Pancreas (tissue), 10 donors: Measurements from ENCODE around the gene DOP1B. TPM values are rescaled to one million over a fixed set of nuclear protein-coding genes. Genes with fewer than 3 reads are reported as not detected.

Experiments
- ATAC-seq, 4 donors: fragments of 200-7000 bp; cut with Tn5 transposase; one replicate each; pipeline versions ENCODE4 v1.8.0 to v1.9.1; 2020; ENCODE audit warnings: mild to moderate bottlenecking in 4 of 4, moderate library complexity in 4 of 4
- DNase-seq, 6 donors: peaks; one replicate each; pipeline ENCODE4 v3.0.0-alpha.2; 2020
- FAIRE-seq: peaks from 2 replicates; lab custom pipeline; 2012; peaks lifted over from hg19 to GRCh38; lab: Jason Lieb, UNC
- H3K27ac ChIP-seq, 4 donors: fragments of 200-600 bp; sonication (generic); 1 replicate in 3 of 4; 2 replicates in 1 of 4; pipeline versions ENCODE4 v1.5.0 to v1.8.0; 2020
- H3K27me3 ChIP-seq, 4 donors: fragments of 200-600 bp; one replicate each; pipeline ENCODE4 v1.8.0; 2021
- H3K36me3 ChIP-seq, 3 donors: fragments of 200-600 bp; sonication (generic) in 1 of 3; one replicate each; pipeline versions ENCODE4 v1.5.0 to v1.8.0; 2020 to 2021
- H3K4me1 ChIP-seq, 3 donors: fragments of 200-600 bp; one replicate each; pipeline ENCODE4 v1.8.0; 2021
- H3K4me3 ChIP-seq, 4 donors: fragments of 200-600 bp; sonication (generic) in 2 of 4; one replicate each; pipeline versions ENCODE4 v1.5.0 to v1.8.0; 2020 to 2021
- H3K9me3 ChIP-seq, 4 donors: fragments of 200-600 bp; one replicate each; pipeline ENCODE4 v1.8.0; 2021
- CTCF ChIP-seq, 4 donors: fragments of 200-600 bp; sonication (generic) in 3 of 4; IDR thresholded peaks; one replicate each; pipeline versions ENCODE4 v1.5.0 to v1.8.0; 2021; ENCODE audit warnings: antibody characterized with exemption in 4 of 4
- WGBS, 2 donors: extraction: QIAGEN DNeasy Blood & Tissue Kit; methylation state at CpG; one replicate each; pipeline ENCODE4 v1.1.7; 2013; 5-methylcytosine and 5-hydroxymethylcytosine counted together
- intact Hi-C, 3 donors: fragments of 100-400 bp; cut with DNase I; formaldehyde crosslinking; loops; one replicate each; pipeline versions ENCODE4 v1.11.1 to v1.14.2; 2022
- polyA plus RNA-seq, 2 donors: library from polyadenylated mRNA; stranded (reverse); fragments of 200-250 nt; gene quantifications; one replicate each; pipeline ENCODE4 v1.2.3, GENCODE V29; 2013
- total RNA-seq, 6 donors: library from RNA; stranded (reverse); fragmentation: NEBNext Ultra II Directional in 4 of 6; extraction: Animal tissue kit (Norgen Biotek cat#: 25700) in 4 of 6; gene quantifications; one replicate each; pipeline versions ENCODE4 v1.2.1 to v1.2.4, GENCODE V29; 2021 to 2023
- donor health status: healthy with polysubstance abuse.
- donor health status: DM: no; HTN: no; CAD: no; lungs with moderate emphysema.
- donor health status: DM: no; HTN: no; CAD: no.
- donor health status: control.
- donor health status: control.
- donor health status: Bipolar disorder and iron deficiency.
- donor health status: DM: yes; HTN: yes; CAD: no.
- donor health status: DM: no; HTN: no; CAD: no.
- donor health status: DM: no; HTN: no; CAD: no.
- donor health status: DM: yes; HTN: yes; CAD: no.

DOP1B gene
- total and polyA plus RNA-seq, 8 donors: 3.1 to 15.4 (median 6.4) TPM

- Histone ChIP-seq H3K4me3 (no peak overlapping the region), H3K27ac (no peak overlapping the region), H3K27me3 (no peaks in the 10 kb centered on the region), H3K9me3 (no peaks in the 10 kb centered on the region), H3K36me3 (no peaks in the 10 kb centered on the region), H3K4me1 (peaks cover 0 to 6% (median 2%) of the 10 kb centered on the region in 3 donors)
- DNase-seq (no peak), ATAC-seq (no peak), FAIRE-seq (no peak)
- WGBS, 2 donors: 91% methylated on average over 19 of the region's 19 CpGs
- TF ChIP-seq CTCF (IDR thresholded peaks at IDR 0.05): no peak
- intact Hi-C loops: no loop called here
Measured at GRCh38 chr21:36169470-36170128, 13.0 kb downstream of the DOP1B start.

GRCh38 chr21:36170823-36171222, 14.2 kb downstream of the DOP1B start:
- DNase-seq (no peak), ATAC-seq (no peak), FAIRE-seq (no peak)
- Histone ChIP-seq H3K36me3 (no peaks in the 10 kb centered on the region), H3K27me3 (no peaks in the 10 kb centered on the region), H3K27ac (no peak overlapping the region), H3K4me3 (no peak overlapping the region), H3K9me3 (no peaks in the 10 kb centered on the region), H3K4me1 (no peaks in the 10 kb centered on the region)
- intact Hi-C loops: no loop called here
- no peak for TF ChIP-seq CTCF (IDR thresholded peaks at IDR 0.05)
- 95% methylated on average over 6 of the region's 6 CpGs for WGBS, 2 donors

- intact Hi-C loops: no loop called here
- Histone ChIP-seq H3K27me3 (no peaks in the 10 kb centered on the region), H3K36me3 (no peaks in the 10 kb centered on the region), H3K4me3 (no peak overlapping the region), H3K27ac (no peak overlapping the region), H3K4me1 (no peaks in the 10 kb centered on the region), H3K9me3 (no peaks in the 10 kb centered on the region)
- peak in 1 of 4 donors; percentile 53 for ATAC-seq
- WGBS, 2 donors: 79 to 82% methylated on average over 5 of the region's 5 CpGs
- no peak for TF ChIP-seq CTCF (IDR thresholded peaks at IDR 0.05)
- no peak for FAIRE-seq
- DNase-seq: no peak
Measured at GRCh38 chr21:36171336-36171735, 14.7 kb downstream of the DOP1B start.

- no peak for TF ChIP-seq CTCF (IDR thresholded peaks at IDR 0.05)
- Histone ChIP-seq H3K27me3 (no peaks in the 10 kb centered on the region), H3K4me3 (no peak overlapping the region), H3K27ac (no peak overlapping the region), H3K4me1 (no peaks in the 10 kb centered on the region), H3K36me3 (no peaks in the 10 kb centered on the region), H3K9me3 (no peaks in the 10 kb centered on the region)
- WGBS, 2 donors: 85 to 87% methylated on average over 9 of the region's 9 CpGs
- peak in 2 of 4 donors; percentile 36 to 56 for ATAC-seq
- intact Hi-C loops: no loop called here
- no peak for FAIRE-seq
- DNase-seq: no peak
Measured at GRCh38 chr21:36171741-36172331, 15.2 kb downstream of the DOP1B start.

GRCh38 chr21:36174780-36175179, 18.2 kb downstream of the DOP1B start:
- DNase-seq (no peak), ATAC-seq (no peak), FAIRE-seq (no peak)
- no peak overlapping the region for H3K4me3 ChIP-seq
- H3K27ac ChIP-seq: no peak overlapping the region
- no peak for TF ChIP-seq CTCF (IDR thresholded peaks at IDR 0.05)
- no peaks in the 10 kb centered on the region for H3K27me3 ChIP-seq
- H3K4me1 ChIP-seq: no peaks in the 10 kb centered on the region
- intact Hi-C loops: no loop called here
- 99% methylated on average over 6 of the region's 6 CpGs for WGBS, 2 donors
- H3K9me3 ChIP-seq: no peaks in the 10 kb centered on the region
- H3K36me3 ChIP-seq: no peaks in the 10 kb centered on the region
